AG09319 (cell line): Measurements from ENCODE around the gene DDX3X.
"Not testable (repeated sequence)": the region's sequence is repeated elsewhere in the genome, so short reads cannot be mapped to it uniquely, and the experiment has no call there.

ENCODE experiments used
- DNase-seq: peaks from one replicate; pipeline ENCODE4 v3.0.0-alpha.2; 2010; ENCODE audit warnings: low read depth; ENCODE audit errors: extremely low read depth
- TF ChIP-seq, protein P1 (sequence below): IDR thresholded peaks from 2 replicates; pipeline ENCODE4 v1.5.1; 2011; ENCODE audit warnings: low read depth, mild to moderate bottlenecking, inconsistent platforms, low read length, moderate library complexity

Gene DDX3X

DNA sequence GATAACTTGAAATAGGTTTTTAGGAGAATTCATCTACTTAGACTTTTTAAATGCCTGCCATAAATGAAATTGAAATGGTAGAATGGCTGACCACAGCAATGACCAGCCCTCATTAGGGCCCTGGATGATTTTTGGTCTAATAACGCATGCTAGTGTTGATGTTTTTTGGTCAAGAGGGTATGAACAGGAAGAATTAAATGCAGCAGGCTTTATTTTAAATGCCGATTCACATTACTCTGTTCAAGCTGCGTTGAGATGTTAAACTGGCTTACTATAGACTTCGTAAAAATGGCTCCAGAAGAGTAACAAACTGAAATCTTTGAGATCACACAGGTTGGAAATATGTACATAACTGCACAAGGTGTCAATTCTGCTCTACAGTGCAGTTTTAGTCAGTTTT, 14.6 kb downstream of the DDX3X start:
- TF ChIP-seq, protein P1, sequence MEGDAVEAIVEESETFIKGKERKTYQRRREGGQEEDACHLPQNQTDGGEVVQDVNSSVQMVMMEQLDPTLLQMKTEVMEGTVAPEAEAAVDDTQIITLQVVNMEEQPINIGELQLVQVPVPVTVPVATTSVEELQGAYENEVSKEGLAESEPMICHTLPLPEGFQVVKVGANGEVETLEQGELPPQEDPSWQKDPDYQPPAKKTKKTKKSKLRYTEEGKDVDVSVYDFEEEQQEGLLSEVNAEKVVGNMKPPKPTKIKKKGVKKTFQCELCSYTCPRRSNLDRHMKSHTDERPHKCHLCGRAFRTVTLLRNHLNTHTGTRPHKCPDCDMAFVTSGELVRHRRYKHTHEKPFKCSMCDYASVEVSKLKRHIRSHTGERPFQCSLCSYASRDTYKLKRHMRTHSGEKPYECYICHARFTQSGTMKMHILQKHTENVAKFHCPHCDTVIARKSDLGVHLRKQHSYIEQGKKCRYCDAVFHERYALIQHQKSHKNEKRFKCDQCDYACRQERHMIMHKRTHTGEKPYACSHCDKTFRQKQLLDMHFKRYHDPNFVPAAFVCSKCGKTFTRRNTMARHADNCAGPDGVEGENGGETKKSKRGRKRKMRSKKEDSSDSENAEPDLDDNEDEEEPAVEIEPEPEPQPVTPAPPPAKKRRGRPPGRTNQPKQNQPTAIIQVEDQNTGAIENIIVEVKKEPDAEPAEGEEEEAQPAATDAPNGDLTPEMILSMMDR = no peak
- no peak for DNase-seq

DNA sequence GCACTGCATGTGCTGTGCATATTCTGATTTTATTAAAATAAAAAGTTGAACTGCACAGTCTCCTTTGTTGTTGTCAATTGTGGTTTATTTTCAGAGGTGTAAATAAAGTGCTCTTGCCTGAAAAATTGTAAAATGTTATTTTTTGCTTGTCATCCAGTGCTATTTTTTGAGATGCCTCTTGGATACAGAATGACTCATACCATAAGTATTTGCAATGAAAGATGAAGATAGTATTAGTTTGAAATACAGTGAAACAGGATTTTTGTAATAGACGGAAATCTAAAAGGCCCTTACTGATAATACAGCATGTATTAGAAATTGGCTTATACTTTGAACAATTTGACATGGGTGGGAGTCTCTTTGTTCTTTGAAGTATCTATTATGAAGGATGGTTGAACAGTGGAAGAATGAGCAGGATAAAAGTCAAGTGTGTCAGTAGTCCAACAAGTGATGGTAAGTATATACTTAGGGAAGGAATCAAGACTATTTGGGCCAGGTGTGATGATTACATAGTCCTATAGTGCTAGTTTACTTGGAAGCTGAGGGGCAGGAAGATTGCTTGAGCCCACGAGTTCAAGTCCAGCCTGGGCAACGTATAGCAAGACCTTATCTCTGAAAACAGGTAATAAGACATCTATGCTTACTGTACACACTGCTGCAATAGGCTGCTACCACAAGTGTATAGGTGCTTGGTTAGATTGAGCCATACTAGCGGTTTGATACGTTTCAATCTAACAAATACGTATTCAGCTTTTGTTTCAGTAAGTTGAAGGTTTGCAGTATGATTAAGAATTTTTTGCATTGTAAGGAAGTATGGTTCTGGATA, 16.4 kb downstream of the DDX3X start:
- DNase-seq = no peak

GRCh38 chrX:41350976-41351569, 17.1 kb downstream of the DDX3X start:
- TF ChIP-seq, protein P1 = no peak
- no peak for DNase-seq

More for the DNA sequence above, 16.4 kb downstream of the DDX3X start:
- TF ChIP-seq, protein P1 = no peak

- DNase-seq = no peak
- TF ChIP-seq, protein P1 = no peak
Measured at GRCh38 chrX:41351923-41352322, 18.0 kb downstream of the DDX3X start.

GRCh38 chrX:41352329-41352838, 18.4 kb downstream of the DDX3X start:
- DNase-seq = no peak
- TF ChIP-seq, protein P1 = no peak

- DNase-seq = no peak
- TF ChIP-seq, protein P1 = no peak
Measured at GRCh38 chrX:41353985-41354384, 20.0 kb downstream of the DDX3X start.

GRCh38 chrX:41369152-41369551, 35.2 kb downstream of the DDX3X start:
- TF ChIP-seq, protein P1 = no peak

DNA sequence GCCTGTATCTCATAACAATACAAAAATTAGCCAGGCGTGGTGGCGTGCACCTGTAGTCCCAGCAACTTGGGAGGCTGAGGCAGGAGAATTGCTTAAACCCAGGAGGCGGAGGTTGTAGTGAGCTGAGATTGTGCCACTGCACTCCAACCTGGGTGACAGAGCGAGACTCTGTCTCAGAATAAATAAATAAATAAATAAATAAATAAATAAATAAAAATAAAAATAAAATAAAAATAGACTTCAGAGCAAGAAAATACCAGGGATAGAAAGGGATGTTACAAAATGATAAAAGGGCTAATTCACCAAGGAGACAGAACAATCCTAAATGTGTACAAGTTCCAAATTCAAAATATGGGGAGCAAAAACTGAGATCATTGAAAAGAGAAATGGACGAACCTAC, 37.6 kb downstream of the DDX3X start:
- DNase-seq = not testable (repeated sequence)

More at GRCh38 chrX:41369152-41369551, 35.2 kb downstream of the DDX3X start:
- DNase-seq = no peak
